Osteocyte (in vitro differentiated cells): ENCODE data around the gene MXI1. TPM values are rescaled to one million over a fixed set of nuclear protein-coding genes. Genes with fewer than 3 reads are reported as not detected.
"Not testable (repeated sequence)": the region's sequence is repeated elsewhere in the genome, so short reads cannot be mapped to it uniquely, and the experiment has no call there.

Experiments
- DNase-seq: peaks from one replicate; pipeline ENCODE4 v3.0.0; 2021; ENCODE audit warnings: mixed read lengths; ENCODE audit not compliant: unreplicated experiment; ENCODE audit errors: extremely low spot score
- H3K27ac Mint-ChIP-seq: one replicate; pipeline ENCODE4 v1.8.0; 2021; ENCODE audit warnings: mild to moderate bottlenecking, mixed read lengths; ENCODE audit not compliant: unreplicated experiment
- H3K27me3 Mint-ChIP-seq: one replicate; pipeline ENCODE4 v1.8.0; 2021; ENCODE audit warnings: mixed read lengths; ENCODE audit not compliant: unreplicated experiment
- H3K36me3 Mint-ChIP-seq: one replicate; pipeline ENCODE4 v1.8.0; 2021; ENCODE audit warnings: mixed read lengths; ENCODE audit not compliant: unreplicated experiment
- H3K4me1 Mint-ChIP-seq: one replicate; pipeline ENCODE4 v1.8.0; 2021; ENCODE audit warnings: mixed read lengths; ENCODE audit not compliant: unreplicated experiment
- H3K4me3 Mint-ChIP-seq: one replicate; pipeline ENCODE4 v1.8.0; 2021; ENCODE audit warnings: mild to moderate bottlenecking, moderate library complexity, mixed read lengths; ENCODE audit not compliant: unreplicated experiment
- H3K9me3 Mint-ChIP-seq: one replicate; pipeline ENCODE4 v1.8.0; 2021; ENCODE audit warnings: mixed read lengths; ENCODE audit not compliant: unreplicated experiment
- CTCF ChIP-seq: fragments of 200-600 bp; sonication (generic); IDR thresholded peaks from 2 replicates; pipeline ENCODE4 v1.5.0; 2021; ENCODE audit warnings: antibody characterized with exemption, mild to moderate bottlenecking, moderate library complexity
- total RNA-seq: library from RNA; stranded (reverse); gene quantifications from 2 replicates; pipeline ENCODE4 v1.2.1, GENCODE V29; 2021

Gene MXI1
- total RNA-seq, 1 donor from 2014 or later: 32.2 TPM

- Mint-ChIP-seq H3K27ac (peak overlapping the region; percentile 29), H3K36me3 (no peaks in the 10 kb centered on the region), H3K9me3 (no peaks in the 10 kb centered on the region), H3K27me3 (no peaks in the 10 kb centered on the region), H3K4me3 (no peak overlapping the region), H3K4me1 (peaks cover 31% of the 10 kb centered on the region)
- TF ChIP-seq CTCF: no peak
- no peak for DNase-seq
These were observed 62.2 kb downstream of the MXI1 start for GRCh38 chr10:110269374-110270318.

DNA sequence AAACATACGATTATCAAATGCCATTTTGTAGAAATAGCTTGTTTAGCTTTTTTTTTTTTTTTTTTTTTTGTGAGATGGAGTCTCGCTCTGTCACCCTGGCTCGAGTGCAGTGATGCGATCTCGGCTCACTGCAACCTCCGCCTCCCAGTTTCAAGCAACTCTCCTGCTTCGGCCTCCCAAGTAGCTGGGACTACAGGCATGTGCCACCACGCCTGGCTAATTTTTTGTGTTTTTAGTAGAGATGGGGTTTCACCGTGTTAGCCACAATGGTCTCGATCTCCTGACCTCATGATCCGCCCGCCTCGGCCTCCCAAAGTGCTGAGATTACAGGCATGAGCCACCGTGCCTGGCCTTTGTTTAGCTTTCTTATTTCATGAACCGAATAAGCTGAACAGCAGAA lies 65.6 kb downstream of the MXI1 start:
- not testable (repeated sequence) for H3K9me3 Mint-ChIP-seq, H3K27me3 Mint-ChIP-seq, H3K36me3 Mint-ChIP-seq, H3K27ac Mint-ChIP-seq, H3K4me3 Mint-ChIP-seq, DNase-seq
- H3K4me1 Mint-ChIP-seq: peaks cover 32% of the 10 kb centered on the region

- H3K36me3 Mint-ChIP-seq: no peaks in the 10 kb centered on the region
- DNase-seq: no peak
- no peak overlapping the region for H3K4me3 Mint-ChIP-seq
These were observed 66.1 kb downstream of the MXI1 start for GRCh38 chr10:110273474-110273873.

GRCh38 chr10:110274072-110274627 lies 66.7 kb downstream of the MXI1 start:
- Mint-ChIP-seq H3K4me1 (peaks cover 28% of the 10 kb centered on the region), H3K27me3 (no peaks in the 10 kb centered on the region), H3K36me3 (no peaks in the 10 kb centered on the region), H3K27ac (no peak overlapping the region), H3K9me3 (no peaks in the 10 kb centered on the region), H3K4me3 (no peak overlapping the region)
- no peak for DNase-seq
- TF ChIP-seq CTCF: no peak

More at GRCh38 chr10:110273474-110273873, 66.1 kb downstream of the MXI1 start:
- no peak overlapping the region for H3K27ac Mint-ChIP-seq
- H3K27me3 Mint-ChIP-seq: no peaks in the 10 kb centered on the region
- peaks cover 30% of the 10 kb centered on the region for H3K4me1 Mint-ChIP-seq
- no peaks in the 10 kb centered on the region for H3K9me3 Mint-ChIP-seq
- TF ChIP-seq CTCF: no peak

DNA sequence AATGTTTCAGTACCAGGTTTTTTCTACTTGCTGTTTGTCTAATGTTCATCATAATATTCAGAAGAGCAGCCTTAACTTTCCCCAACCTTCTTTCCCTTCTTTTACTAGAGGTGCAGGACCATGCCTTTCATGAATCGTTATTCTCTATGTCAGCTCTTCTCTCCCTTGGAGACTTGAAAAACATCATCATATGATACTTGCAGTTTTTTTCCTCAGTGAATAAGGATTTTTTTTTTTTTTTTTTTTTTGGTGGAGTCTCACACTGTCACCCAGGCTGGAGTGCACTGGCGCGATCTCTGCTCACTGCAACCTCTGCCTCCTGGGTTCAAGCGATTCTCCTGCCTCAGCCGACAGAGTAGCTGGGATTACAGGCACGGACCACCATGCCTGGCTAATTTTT lies 67.2 kb downstream of the MXI1 start:
- Mint-ChIP-seq H3K27ac (no peak overlapping the region), H3K36me3 (no peaks in the 10 kb centered on the region), H3K4me1 (peaks cover 26% of the 10 kb centered on the region), H3K27me3 (no peaks in the 10 kb centered on the region), H3K9me3 (no peaks in the 10 kb centered on the region), H3K4me3 (no peak overlapping the region)
- no peak for TF ChIP-seq CTCF
- no peak for DNase-seq
